Right lobe of liver (tissue), 6 donors: ENCODE data around the gene IQCH. TPM values are rescaled to one million over a fixed set of nuclear protein-coding genes. Genes with fewer than 3 reads are reported as not detected.

Experiments used
- ATAC-seq, 4 donors: fragments of 200-7000 bp; cut with Tn5 transposase; one replicate each; pipeline ENCODE4 v1.9.1; 2020; ENCODE audit warnings: mild to moderate bottlenecking in 4 of 4, moderate library complexity in 4 of 4
- DNase-seq, 3 donors: peaks; one replicate each; pipeline ENCODE4 v3.0.0-alpha.2; 2020
- H3K27ac ChIP-seq, 3 donors: fragments of 200-600 bp; one replicate each; pipeline ENCODE4 v1.8.0; 2022
- H3K27me3 ChIP-seq, 2 donors: fragments of 200-600 bp; one replicate each; pipeline ENCODE4 v1.8.0; 2022
- H3K36me3 ChIP-seq, 4 donors: fragments of 200-600 bp; sonication (generic) in 1 of 4; one replicate each; pipeline versions ENCODE4 v1.5.1 to v1.8.0; 2017 to 2022; ENCODE audit warnings: control low read depth in 1 of 4
- H3K4me1 ChIP-seq, 4 donors: fragments of 200-600 bp; sonication (generic) in 1 of 4; one replicate each; pipeline versions ENCODE4 v1.5.1 to v1.8.0; 2017 to 2022; ENCODE audit warnings: control low read depth in 1 of 4
- H3K4me3 ChIP-seq, 3 donors: fragments of 200-600 bp; one replicate each; pipeline ENCODE4 v1.8.0; 2022
- H3K9me3 ChIP-seq, 4 donors: fragments of 200-600 bp; sonication (generic) in 1 of 4; one replicate each; pipeline versions ENCODE4 v1.5.1 to v1.8.0; 2017 to 2022; ENCODE audit warnings: control low read depth in 1 of 4
- CTCF ChIP-seq, 4 donors: fragments of 200-600 bp in 3 of 4; fragments of 450-650 bp in 1 of 4; IDR thresholded peaks; one replicate each; pipeline versions ENCODE4 v1.5.1 to v1.8.0; 2016 to 2022; ENCODE audit warnings: antibody characterized with exemption in 4 of 4, mild to moderate bottlenecking in 2 of 4
- POLR2A ChIP-seq: fragments of 450-650 bp; IDR thresholded peaks from one replicate; pipeline ENCODE4 v1.6.1; 2017; ENCODE audit warnings: antibody characterized with exemption, mild to moderate bottlenecking
- WGBS: methylation state at CpG from one replicate; pipeline ENCODE4 v1.1.6; 2018; ENCODE audit warnings: low coverage, low lambda C conversion rate; ENCODE audit not compliant: insufficient coverage; ENCODE audit errors: missing lambda C conversion rate; 5-methylcytosine and 5-hydroxymethylcytosine counted together
- intact Hi-C, 2 donors: fragments of 100-400 bp; cut with DNase I; formaldehyde crosslinking; loops; one replicate each; pipeline versions ENCODE4 v1.11.2 to v1.14.1; 2022
- long read RNA-seq: library from polyadenylated mRNA; unstranded; transcript quantifications from one replicate; pipeline ENCODE4 v2.0.0, GENCODE V29; 2019
- total RNA-seq, 6 experiments: library from RNA; depleted of rRNA in 2 of 6; stranded (reverse); fragments of >200 nt in 2 of 6; fragmentation: NEBNext Ultra II Directional in 3 of 6; extraction: Animal tissue kit (Norgen Biotek cat#: 25700) in 3 of 6; gene quantifications; one replicate each; pipeline versions ENCODE4 v1.1.0 to v1.2.4, GENCODE V29; 2016 to 2023
- donor health status: DM: no; HTN: yes; CAD: no.
- donor health status: DM: no; HTN: no; CAD: no.
- donor health status: DM: no; HTN: no; CAD: no.
- donor health status: DM: no; HTN: yes; CAD: no.
- donor health status: DM: no; HTN: yes; CAD: no.

IQCH gene
- 1 to 10 TPM in 5 of 6 experiments, under 1 TPM in 1; 0.91 to 2.3 (median 1.4) TPM for total RNA-seq
- long read RNA-seq, partial matches to known transcripts: 0 of 2 reads
- long read RNA-seq, other reads (novel, unspliced or antisense): 2 of 2 reads

- peaks cover 0 to 25% (median 0%) of the 10 kb centered on the region in 4 donors for H3K4me1 ChIP-seq
- intact Hi-C loops: no loop called here
- H3K36me3 ChIP-seq: no peaks in the 10 kb centered on the region
- peak; percentile 97 to 99 (median 98) for DNase-seq
- H3K27me3 ChIP-seq: no peaks in the 10 kb centered on the region
- ATAC-seq: peak; percentile 99 to 100 (median 100)
- peak within 1 kb of the TSS; percentile 26 to 59 (median 52) for H3K27ac ChIP-seq
- H3K4me3 ChIP-seq: peak within 1 kb of the TSS; percentile 92 to 96 (median 96)
- WGBS: 0% methylated on average over 19 of the region's 76 CpGs
- H3K9me3 ChIP-seq: no peaks in the 10 kb centered on the region
- peak in 1 of 4 donors; percentile 16 for TF ChIP-seq CTCF (IDR thresholded peaks at IDR 0.05)
- TF ChIP-seq POLR2A: peak; percentile 64
Measured at GRCh38 chr15:67254238-67255175, at the start of gene IQCH, which contains the start of gene AAGAB. IQCH (plus strand) TSS chr15:67254786; CDS start chr15:67254897, 111 bp downstream. AAGAB (minus strand) TSS chr15:67254661; CDS start chr15:67254631, 30 bp downstream.

DNA sequence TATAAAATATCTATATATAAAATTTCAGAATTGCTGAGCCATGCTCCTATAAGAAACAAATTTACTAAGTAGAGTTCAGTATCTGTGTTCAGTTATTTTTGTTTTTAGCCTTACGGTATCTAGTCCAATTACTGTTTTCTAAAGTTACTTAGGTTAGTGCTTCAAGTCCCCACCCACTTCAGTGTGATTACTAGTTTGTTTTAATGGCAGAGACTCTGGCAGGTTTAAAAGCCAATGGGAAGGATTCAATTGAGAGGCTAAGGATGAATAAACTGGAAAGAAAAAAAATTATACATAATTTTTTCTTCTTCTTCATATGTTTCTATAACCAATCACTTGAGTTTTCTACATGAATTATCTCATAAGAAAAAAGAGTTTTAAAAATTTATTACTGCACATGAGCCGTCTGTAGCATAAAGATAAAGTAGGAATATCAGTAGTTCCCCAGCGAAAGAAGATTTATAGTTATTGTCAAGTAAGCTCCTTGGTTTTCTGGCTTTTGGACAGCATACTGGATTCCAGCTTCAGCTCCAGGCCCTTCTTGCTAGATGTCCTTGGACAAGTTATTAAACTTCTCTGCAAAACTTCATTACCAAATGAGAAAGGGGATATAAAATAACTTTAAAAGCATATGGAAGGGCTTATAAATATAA lies 46.9 kb upstream of the IQCH start:
- no peaks in the 10 kb centered on the region for H3K4me1 ChIP-seq
- no peak for TF ChIP-seq CTCF (IDR thresholded peaks at IDR 0.05)
- TF ChIP-seq POLR2A: no peak
- no peaks in the 10 kb centered on the region for H3K9me3 ChIP-seq
- no peak for ATAC-seq
- no peak for DNase-seq
- no peak overlapping the region for H3K27ac ChIP-seq
- H3K36me3 ChIP-seq: peaks cover 0 to 30% (median 2%) of the 10 kb centered on the region in 4 donors
- intact Hi-C loops: no loop called here
- no peaks in the 10 kb centered on the region for H3K27me3 ChIP-seq
- WGBS: 90% methylated on average over 3 of the region's 3 CpGs
- H3K4me3 ChIP-seq: no peak overlapping the region

DNA sequence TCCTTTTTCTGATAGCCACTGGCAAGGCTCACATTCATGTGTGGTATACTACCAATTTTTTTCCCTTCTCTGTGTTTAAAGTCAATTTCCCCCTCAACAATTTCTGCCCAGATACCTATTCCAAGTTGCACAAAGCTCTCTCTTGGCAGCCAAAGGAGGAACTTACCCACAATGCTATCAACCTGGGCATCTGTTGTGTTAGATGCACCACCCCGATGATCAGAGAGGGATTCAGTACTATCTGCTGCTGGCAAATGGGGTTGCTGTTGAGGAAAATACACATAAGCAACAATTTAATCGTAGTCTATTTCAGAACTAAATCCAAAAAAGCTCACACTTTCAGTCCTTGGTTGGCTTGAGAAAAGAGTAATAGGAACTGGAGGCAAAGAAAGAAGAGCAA lies 46.2 kb upstream of the IQCH start:
- no peak overlapping the region for H3K27ac ChIP-seq
- WGBS: 97% methylated on average over 2 of the region's 2 CpGs
- no peaks in the 10 kb centered on the region for H3K9me3 ChIP-seq
- no peaks in the 10 kb centered on the region for H3K4me1 ChIP-seq
- no peak overlapping the region for H3K4me3 ChIP-seq
- no peak for ATAC-seq
- intact Hi-C loops: no loop called here
- TF ChIP-seq CTCF (IDR thresholded peaks at IDR 0.05): no peak
- TF ChIP-seq POLR2A: no peak
- H3K36me3 ChIP-seq: peaks cover 0 to 25% (median 2%) of the 10 kb centered on the region in 4 donors
- DNase-seq: no peak
- H3K27me3 ChIP-seq: no peaks in the 10 kb centered on the region

GRCh38 chr15:67210555-67211168 lies 43.9 kb upstream of the IQCH start:
- ATAC-seq (no peak), DNase-seq (no peak)
- no peak for TF ChIP-seq CTCF (IDR thresholded peaks at IDR 0.05)
- no peak for TF ChIP-seq POLR2A
- H3K4me3 ChIP-seq: no peak overlapping the region
- H3K36me3 ChIP-seq: peaks cover 0 to 21% (median under 1%) of the 10 kb centered on the region in 4 donors
- H3K9me3 ChIP-seq: no peaks in the 10 kb centered on the region
- intact Hi-C loops: no loop called here
- no peaks in the 10 kb centered on the region for H3K27me3 ChIP-seq
- WGBS: 91% methylated on average over 5 of the region's 5 CpGs
- H3K4me1 ChIP-seq: no peaks in the 10 kb centered on the region
- no peak overlapping the region for H3K27ac ChIP-seq
